Measurements from ENCODE around the gene SRSF6.
"Not testable (repeated sequence)": the region's sequence is repeated elsewhere in the genome, so short reads cannot be mapped to it uniquely, and the experiment has no call there.

Gene SRSF6

DNA sequence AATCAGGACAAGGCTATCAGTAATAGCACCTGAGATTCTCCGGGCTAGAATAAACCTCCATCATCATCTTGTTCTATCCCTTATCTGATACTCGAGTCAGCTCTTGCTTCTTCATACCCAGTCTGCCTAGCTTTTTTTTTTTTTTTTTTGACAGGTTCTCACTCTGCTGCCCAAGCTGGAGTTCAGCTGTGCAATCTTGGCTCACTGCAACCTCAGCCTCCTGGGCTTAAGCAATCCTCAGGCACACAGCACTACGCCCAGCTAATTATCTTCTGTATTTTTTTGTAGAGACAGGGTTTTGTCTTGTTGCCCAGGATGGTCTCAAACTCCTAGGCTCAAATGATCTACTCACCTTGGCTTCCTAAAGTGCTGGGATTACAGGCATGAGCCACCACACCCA is 19.5 kb downstream of the SRSF6 start:
- DNase-seq (ENCODE audit: extremely low spot score): no peak
- CTCF ChIA-PET: interaction anchor here (1.1 kb wide), 1 partner anchor 28 kb away, joined by 4 read pairs; no protein-coding TSS in a partner anchor
- TF ChIP-seq, protein P1, sequence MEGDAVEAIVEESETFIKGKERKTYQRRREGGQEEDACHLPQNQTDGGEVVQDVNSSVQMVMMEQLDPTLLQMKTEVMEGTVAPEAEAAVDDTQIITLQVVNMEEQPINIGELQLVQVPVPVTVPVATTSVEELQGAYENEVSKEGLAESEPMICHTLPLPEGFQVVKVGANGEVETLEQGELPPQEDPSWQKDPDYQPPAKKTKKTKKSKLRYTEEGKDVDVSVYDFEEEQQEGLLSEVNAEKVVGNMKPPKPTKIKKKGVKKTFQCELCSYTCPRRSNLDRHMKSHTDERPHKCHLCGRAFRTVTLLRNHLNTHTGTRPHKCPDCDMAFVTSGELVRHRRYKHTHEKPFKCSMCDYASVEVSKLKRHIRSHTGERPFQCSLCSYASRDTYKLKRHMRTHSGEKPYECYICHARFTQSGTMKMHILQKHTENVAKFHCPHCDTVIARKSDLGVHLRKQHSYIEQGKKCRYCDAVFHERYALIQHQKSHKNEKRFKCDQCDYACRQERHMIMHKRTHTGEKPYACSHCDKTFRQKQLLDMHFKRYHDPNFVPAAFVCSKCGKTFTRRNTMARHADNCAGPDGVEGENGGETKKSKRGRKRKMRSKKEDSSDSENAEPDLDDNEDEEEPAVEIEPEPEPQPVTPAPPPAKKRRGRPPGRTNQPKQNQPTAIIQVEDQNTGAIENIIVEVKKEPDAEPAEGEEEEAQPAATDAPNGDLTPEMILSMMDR (IDR thresholded peaks at IDR 0.05; ENCODE audit: control extremely low read depth, extremely low read depth, low read depth, missing control alignments): no peak
- POLR2A ChIA-PET: interaction anchor here (0.6 to 1.0 kb wide), 2 partner anchors 10 to 12 kb away, joined by 3 to 4 read pairs; no protein-coding TSS in a partner anchor

DNA sequence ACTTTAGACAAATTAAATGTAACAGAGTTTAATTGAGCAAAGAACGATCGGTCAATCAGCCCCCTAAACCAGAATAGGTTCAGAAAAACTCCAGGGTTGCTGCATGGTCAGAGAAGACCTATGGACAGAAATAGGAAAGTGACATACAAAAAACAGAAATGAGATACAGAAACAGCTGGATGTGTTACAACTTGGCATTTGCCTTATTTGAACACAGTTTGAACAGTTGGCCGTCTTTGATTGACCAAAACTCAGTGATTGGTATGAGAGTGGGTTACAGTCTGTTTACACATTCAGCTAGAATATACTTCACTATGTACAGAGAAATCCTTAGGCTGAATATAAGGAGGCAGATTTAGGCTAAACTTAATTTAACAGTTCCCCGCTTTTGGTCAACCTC is 19.9 kb downstream of the SRSF6 start:
- TF ChIP-seq, protein P1 (IDR thresholded peaks at IDR 0.05; ENCODE audit: control extremely low read depth, extremely low read depth, low read depth, missing control alignments): no peak
- ChIA-PET CTCF (interaction anchor here (1.1 kb wide), 1 partner anchor 28 kb away, joined by 4 read pairs; no protein-coding TSS in a partner anchor), POLR2A (interaction anchor here (0.6 to 1.0 kb wide), 2 partner anchors 10 to 13 kb away, joined by 3 to 4 read pairs; no protein-coding TSS in a partner anchor)
- no peak for DNase-seq (ENCODE audit: extremely low spot score)

DNA sequence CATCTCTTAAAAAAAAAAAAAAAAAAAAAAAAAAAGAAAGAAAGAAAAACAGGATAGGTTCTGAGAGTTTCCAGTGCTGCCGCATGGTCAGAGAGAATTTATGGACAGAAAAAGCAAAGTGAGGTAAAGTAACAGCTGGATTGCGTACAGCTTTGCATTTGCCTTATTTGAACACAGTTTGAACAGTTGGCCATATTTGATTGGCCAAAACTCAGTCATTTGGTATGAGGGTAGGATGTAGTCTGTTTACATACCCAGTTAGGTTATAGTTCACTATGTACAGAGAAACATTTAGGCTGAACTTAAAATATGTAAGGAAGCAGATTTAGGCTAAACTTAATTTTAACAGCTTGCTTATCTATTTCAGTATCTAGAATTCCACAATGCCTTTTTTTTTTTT is 32.3 kb downstream of the SRSF6 start:
- CTCF ChIA-PET: no interaction called here
- POLR2A ChIA-PET: no interaction called here
- DNase-seq (ENCODE audit: extremely low spot score): no peak
- TF ChIP-seq, protein P1 (IDR thresholded peaks at IDR 0.05; ENCODE audit: control extremely low read depth, extremely low read depth, low read depth, missing control alignments): no peak

GRCh38 chr20:43492101-43492500 is 34.4 kb downstream of the SRSF6 start:
- TF ChIP-seq, protein P1 (IDR thresholded peaks at IDR 0.05; ENCODE audit: control extremely low read depth, extremely low read depth, low read depth, missing control alignments): no peak
- POLR2A ChIA-PET: interaction anchor here (0.6 to 0.8 kb wide), 2 partner anchors 11 to 35 kb away, joined by 3 read pairs; no protein-coding TSS in a partner anchor
- DNase-seq (ENCODE audit: extremely low spot score): peak; percentile 37
- CTCF ChIA-PET: interaction anchor here (1.1 to 1.5 kb wide), 3 partner anchors 11 to 46 kb away, joined by 3 to 6 read pairs (median 3); no protein-coding TSS in a partner anchor

DNA sequence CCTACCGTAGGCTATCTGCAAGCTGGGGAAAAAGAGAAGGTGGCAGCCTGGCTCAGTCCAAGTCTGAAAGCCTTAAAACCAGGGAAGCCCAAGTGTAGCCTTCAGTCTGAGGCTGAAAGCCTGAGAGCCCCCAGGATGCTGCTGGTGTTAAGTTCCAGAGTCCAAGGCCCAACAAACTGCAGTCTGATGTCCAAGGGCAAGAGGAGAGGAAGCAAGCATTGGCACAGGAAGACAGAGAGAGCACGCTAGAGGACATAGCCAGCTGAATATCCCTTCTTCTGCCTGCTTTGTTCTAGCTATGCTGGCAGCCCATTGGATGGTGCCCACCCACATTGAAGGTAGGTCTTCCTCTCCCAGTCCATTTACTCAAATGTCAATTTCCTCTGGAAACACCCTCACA is 37.7 kb downstream of the SRSF6 start:
- TF ChIP-seq, protein P1 (IDR thresholded peaks at IDR 0.05; ENCODE audit: control extremely low read depth, extremely low read depth, low read depth, missing control alignments): no peak
- CTCF ChIA-PET: interaction anchor here (1.0 kb wide), 1 partner anchor 43 kb away, joined by 3 read pairs; no protein-coding TSS in a partner anchor
- POLR2A ChIA-PET: no interaction called here

DNA sequence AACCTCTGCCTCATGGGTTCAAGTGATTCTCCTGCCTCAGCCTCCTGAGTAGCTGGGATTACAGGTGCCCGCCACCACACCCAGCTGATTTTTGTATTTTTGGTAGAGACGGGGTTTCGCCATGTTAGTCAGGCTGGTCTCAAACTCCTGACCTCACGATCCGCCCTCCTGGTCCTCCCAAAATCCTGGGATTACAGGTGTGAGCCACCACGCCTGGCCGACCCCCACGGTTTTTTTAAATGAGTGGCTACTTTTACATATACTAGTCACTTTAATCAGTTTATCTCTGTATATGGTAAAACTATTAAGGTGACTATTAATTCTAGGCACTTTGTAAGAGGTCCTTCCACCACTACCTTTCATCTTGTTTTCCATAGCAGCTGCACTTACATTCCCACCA is 44.3 kb downstream of the SRSF6 start:
- POLR2A ChIA-PET: interaction anchor here (0.6 kb wide), 1 partner anchor 41 kb away, joined by 12 read pairs; no protein-coding TSS in a partner anchor
- DNase-seq (ENCODE audit: extremely low spot score); CTCF ChIA-PET: not testable (repeated sequence)

More for the DNA sequence above, 37.7 kb downstream of the SRSF6 start:
- DNase-seq (ENCODE audit: extremely low spot score): no peak

DNA sequence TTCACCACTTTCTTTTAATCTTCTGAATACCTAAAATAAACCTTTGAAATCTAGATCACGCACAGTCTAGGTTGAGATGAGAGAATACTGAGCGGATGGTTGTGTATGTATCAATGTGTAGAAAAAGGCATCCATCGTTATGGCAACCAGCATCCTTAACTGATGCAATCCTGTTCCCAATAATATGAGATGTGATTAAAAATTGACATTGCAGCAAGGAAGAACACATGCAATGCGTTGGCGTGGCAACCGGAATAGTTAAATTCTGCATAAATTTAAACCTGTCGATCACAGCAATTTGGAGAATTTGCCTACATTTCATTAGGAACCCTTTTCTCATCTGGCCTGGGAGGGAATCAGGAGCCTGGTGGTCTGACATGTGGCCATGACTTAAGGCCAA is 48.5 kb downstream of the SRSF6 start:
- CTCF ChIA-PET: no interaction called here
- POLR2A ChIA-PET: no interaction called here
- DNase-seq (ENCODE audit: extremely low spot score): no peak
- TF ChIP-seq, protein P1 (IDR thresholded peaks at IDR 0.05; ENCODE audit: control extremely low read depth, extremely low read depth, low read depth, missing control alignments): no peak
